A673 (cell line): ENCODE measurements around the gene PDCD6IP. TPM values are rescaled to one million over a fixed set of nuclear protein-coding genes. Genes with fewer than 3 reads are reported as not detected.

Source experiments
- total RNA-seq: library from RNA; stranded (reverse); gene quantifications from 2 replicates; pipeline ENCODE4 v1.2.3, GENCODE V29; 2021

Gene PDCD6IP
- total RNA-seq, 1 experiment from 2014 or later: 230 TPM

Other genes with a start within 250 kb of the PDCD6IP start
- 67.4 and 74.6 TPM in 2 replicates for gene CLASP2, start 80.4 kb upstream of the PDCD6IP start, total RNA-seq